ENCODE data around the gene SLC16A12. TPM values are rescaled to one million over a fixed set of nuclear protein-coding genes. Genes with fewer than 3 reads are reported as not detected.

Gene SLC16A12
- total and polyA plus RNA-seq, 2 of the 8 experiments (the other 6 are each of a cell fraction or from before 2014, with no cell fraction given): 1.6 to 1.9 TPM

DNA sequence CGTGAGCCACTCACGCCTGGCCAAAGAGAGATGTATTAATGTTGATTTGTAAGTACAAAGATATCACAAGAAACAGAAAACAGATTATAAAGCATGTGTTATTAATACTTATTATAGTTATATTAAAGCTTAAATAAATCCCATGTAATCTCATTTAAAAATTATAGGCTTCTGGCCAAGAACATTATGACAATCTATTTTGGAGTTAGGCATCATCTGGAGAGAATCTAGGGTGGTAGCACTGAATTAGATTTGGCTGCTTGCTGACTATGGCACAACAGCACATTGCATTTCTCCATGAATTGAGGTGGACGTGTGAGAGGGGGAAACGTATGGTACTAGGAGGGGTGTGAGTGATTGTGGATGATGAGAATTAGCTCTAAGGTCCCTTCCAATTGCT lies 16.8 kb upstream of the SLC16A12 start (continued):
- TF ChIP-seq, protein P1, sequence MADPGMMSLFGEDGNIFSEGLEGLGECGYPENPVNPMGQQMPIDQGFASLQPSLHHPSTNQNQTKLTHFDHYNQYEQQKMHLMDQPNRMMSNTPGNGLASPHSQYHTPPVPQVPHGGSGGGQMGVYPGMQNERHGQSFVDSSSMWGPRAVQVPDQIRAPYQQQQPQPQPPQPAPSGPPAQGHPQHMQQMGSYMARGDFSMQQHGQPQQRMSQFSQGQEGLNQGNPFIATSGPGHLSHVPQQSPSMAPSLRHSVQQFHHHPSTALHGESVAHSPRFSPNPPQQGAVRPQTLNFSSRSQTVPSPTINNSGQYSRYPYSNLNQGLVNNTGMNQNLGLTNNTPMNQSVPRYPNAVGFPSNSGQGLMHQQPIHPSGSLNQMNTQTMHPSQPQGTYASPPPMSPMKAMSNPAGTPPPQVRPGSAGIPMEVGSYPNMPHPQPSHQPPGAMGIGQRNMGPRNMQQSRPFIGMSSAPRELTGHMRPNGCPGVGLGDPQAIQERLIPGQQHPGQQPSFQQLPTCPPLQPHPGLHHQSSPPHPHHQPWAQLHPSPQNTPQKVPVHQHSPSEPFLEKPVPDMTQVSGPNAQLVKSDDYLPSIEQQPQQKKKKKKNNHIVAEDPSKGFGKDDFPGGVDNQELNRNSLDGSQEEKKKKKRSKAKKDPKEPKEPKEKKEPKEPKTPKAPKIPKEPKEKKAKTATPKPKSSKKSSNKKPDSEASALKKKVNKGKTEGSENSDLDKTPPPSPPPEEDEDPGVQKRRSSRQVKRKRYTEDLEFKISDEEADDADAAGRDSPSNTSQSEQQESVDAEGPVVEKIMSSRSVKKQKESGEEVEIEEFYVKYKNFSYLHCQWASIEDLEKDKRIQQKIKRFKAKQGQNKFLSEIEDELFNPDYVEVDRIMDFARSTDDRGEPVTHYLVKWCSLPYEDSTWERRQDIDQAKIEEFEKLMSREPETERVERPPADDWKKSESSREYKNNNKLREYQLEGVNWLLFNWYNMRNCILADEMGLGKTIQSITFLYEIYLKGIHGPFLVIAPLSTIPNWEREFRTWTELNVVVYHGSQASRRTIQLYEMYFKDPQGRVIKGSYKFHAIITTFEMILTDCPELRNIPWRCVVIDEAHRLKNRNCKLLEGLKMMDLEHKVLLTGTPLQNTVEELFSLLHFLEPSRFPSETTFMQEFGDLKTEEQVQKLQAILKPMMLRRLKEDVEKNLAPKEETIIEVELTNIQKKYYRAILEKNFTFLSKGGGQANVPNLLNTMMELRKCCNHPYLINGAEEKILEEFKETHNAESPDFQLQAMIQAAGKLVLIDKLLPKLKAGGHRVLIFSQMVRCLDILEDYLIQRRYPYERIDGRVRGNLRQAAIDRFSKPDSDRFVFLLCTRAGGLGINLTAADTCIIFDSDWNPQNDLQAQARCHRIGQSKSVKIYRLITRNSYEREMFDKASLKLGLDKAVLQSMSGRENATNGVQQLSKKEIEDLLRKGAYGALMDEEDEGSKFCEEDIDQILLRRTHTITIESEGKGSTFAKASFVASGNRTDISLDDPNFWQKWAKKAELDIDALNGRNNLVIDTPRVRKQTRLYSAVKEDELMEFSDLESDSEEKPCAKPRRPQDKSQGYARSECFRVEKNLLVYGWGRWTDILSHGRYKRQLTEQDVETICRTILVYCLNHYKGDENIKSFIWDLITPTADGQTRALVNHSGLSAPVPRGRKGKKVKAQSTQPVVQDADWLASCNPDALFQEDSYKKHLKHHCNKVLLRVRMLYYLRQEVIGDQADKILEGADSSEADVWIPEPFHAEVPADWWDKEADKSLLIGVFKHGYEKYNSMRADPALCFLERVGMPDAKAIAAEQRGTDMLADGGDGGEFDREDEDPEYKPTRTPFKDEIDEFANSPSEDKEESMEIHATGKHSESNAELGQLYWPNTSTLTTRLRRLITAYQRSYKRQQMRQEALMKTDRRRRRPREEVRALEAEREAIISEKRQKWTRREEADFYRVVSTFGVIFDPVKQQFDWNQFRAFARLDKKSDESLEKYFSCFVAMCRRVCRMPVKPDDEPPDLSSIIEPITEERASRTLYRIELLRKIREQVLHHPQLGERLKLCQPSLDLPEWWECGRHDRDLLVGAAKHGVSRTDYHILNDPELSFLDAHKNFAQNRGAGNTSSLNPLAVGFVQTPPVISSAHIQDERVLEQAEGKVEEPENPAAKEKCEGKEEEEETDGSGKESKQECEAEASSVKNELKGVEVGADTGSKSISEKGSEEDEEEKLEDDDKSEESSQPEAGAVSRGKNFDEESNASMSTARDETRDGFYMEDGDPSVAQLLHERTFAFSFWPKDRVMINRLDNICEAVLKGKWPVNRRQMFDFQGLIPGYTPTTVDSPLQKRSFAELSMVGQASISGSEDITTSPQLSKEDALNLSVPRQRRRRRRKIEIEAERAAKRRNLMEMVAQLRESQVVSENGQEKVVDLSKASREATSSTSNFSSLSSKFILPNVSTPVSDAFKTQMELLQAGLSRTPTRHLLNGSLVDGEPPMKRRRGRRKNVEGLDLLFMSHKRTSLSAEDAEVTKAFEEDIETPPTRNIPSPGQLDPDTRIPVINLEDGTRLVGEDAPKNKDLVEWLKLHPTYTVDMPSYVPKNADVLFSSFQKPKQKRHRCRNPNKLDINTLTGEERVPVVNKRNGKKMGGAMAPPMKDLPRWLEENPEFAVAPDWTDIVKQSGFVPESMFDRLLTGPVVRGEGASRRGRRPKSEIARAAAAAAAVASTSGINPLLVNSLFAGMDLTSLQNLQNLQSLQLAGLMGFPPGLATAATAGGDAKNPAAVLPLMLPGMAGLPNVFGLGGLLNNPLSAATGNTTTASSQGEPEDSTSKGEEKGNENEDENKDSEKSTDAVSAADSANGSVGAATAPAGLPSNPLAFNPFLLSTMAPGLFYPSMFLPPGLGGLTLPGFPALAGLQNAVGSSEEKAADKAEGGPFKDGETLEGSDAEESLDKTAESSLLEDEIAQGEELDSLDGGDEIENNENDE (IDR thresholded peaks at IDR 0.05; ENCODE audit: insufficient replicate concordance, low read length): no peak
- no peak for TF ChIP-seq EP300 (IDR thresholded peaks at IDR 0.05; ENCODE audit: borderline replicate concordance in 1 of 2, low read depth in 2 of 2, low read length in 2 of 2)
- TF ChIP-seq BACH1 (IDR thresholded peaks at IDR 0.05; ENCODE audit: low read length): no peak
- no peak for TF ChIP-seq TEAD4 (IDR thresholded peaks at IDR 0.05; ENCODE audit: low read depth, low read length)
- no peak for TF ChIP-seq USF2 (IDR thresholded peaks at IDR 0.05; ENCODE audit: low read length)
- TF ChIP-seq CBX5 (IDR thresholded peaks at IDR 0.05; ENCODE audit: low read depth, low read length): no peak
- no peak for TF ChIP-seq GTF2F1 (IDR thresholded peaks at IDR 0.05; ENCODE audit: borderline replicate concordance, low read depth, low read length)
- no peak for TF ChIP-seq NRF1 (IDR thresholded peaks at IDR 0.05; ENCODE audit: low read depth, low read length)
- no peak for TF ChIP-seq EGR1 (IDR thresholded peaks at IDR 0.05; ENCODE audit: borderline replicate concordance, low read depth, low read length)
- no peak for TF ChIP-seq ZNF274 (IDR thresholded peaks at IDR 0.05; ENCODE audit: borderline replicate concordance, extremely low read depth, low read length)
- no peak for TF ChIP-seq SAP30 (IDR thresholded peaks at IDR 0.05; ENCODE audit: insufficient read depth, insufficient replicate concordance, low read length)

All from H1 (cell line).